IMR-90 (cell line): ENCODE measurements around the gene MAP7. TPM values are rescaled to one million over a fixed set of nuclear protein-coding genes. Genes with fewer than 3 reads are reported as not detected.
A peak's percentile ranks its signal among the peaks of the same experiment; 100 is the strongest.

Experiments used
- ATAC-seq: fragments of 200-7000 bp; cut with Tn5 transposase; 2 replicates; pipeline ENCODE4 v1.9.1; 2020; ENCODE audit warnings: low read depth, mild to moderate bottlenecking, moderate library complexity
- BruUV-seq: library from RNA; stranded (reverse); fragments of 400-500 nt; replicated peaks from 2 replicates; lab custom pipeline; 2021; lab: Mats Ljungman, UMichigan
- CTCF ChIA-PET: fragments of 300-600 bp; formaldehyde crosslinking; extraction: SDS; loops from one replicate; lab custom pipeline; 2021; ENCODE audit warnings: antibody characterized with exemption; lab: Yijun Ruan, JAX
- POLR2A ChIA-PET: fragments of 300-600 bp; sonication (Branson Sonifier 250); formaldehyde crosslinking; loops from one replicate; lab custom pipeline; 2022; ENCODE audit warnings: antibody characterized with exemption; ENCODE audit not compliant: unreplicated experiment; lab: Charles Lee
- DNase-seq: peaks from one replicate; pipeline ENCODE4 v3.0.0; 2013
- H2AFZ ChIP-seq: replicated peaks from 2 replicates; pipeline ENCODE3; 2013; ENCODE audit warnings: low read length, mild to moderate bottlenecking; ENCODE audit not compliant: poor library complexity
- H2AK5ac ChIP-seq: 2 replicates; pipeline ENCODE4 v1.6.1; 2013; ENCODE audit warnings: low read depth, low read length, inconsistent platforms
- H2AK9ac ChIP-seq: replicated peaks from 2 replicates; pipeline ENCODE3; 2013; ENCODE audit warnings: mild to moderate bottlenecking, low read depth, low read length, moderate library complexity; ENCODE audit not compliant: poor library complexity
- H2BK120ac ChIP-seq: 2 replicates; pipeline ENCODE4 v1.6.1; 2013; ENCODE audit warnings: low read depth, low read length, inconsistent platforms
- H2BK15ac ChIP-seq: 3 replicates; pipeline ENCODE4 v1.6.1; 2013; ENCODE audit warnings: low read depth, low read length, inconsistent platforms
- H2BK20ac ChIP-seq: 2 replicates; pipeline ENCODE4 v1.6.1; 2013; ENCODE audit warnings: low read depth, mild to moderate bottlenecking, inconsistent platforms, low read length, moderate library complexity
- H2BK5ac ChIP-seq: 2 replicates; pipeline ENCODE4 v1.6.1; 2013; ENCODE audit warnings: mild to moderate bottlenecking, low read depth, low read length, inconsistent platforms; ENCODE audit not compliant: poor library complexity, severe bottlenecking
- H3K14ac ChIP-seq: replicated peaks from 2 replicates; pipeline ENCODE4 v1.6.1; 2013; ENCODE audit warnings: low read depth, low read length, inconsistent platforms
- H3K18ac ChIP-seq: 2 replicates; pipeline ENCODE4 v1.6.1; 2013; ENCODE audit warnings: low read depth, low read length, control low read depth
- H3K23ac ChIP-seq: 2 replicates; pipeline ENCODE4 v1.6.1; 2013; ENCODE audit warnings: low read depth, low read length, inconsistent platforms
- H3K27ac ChIP-seq: 2 replicates; pipeline ENCODE4 v1.5.1; 2013; ENCODE audit warnings: mild to moderate bottlenecking, control low read depth, low read length; ENCODE audit not compliant: insufficient read depth
- H3K27me3 ChIP-seq: 2 replicates; pipeline ENCODE4 v1.6.1; 2013; ENCODE audit warnings: low read length; ENCODE audit not compliant: control insufficient read depth, insufficient read depth
- H3K36me3 ChIP-seq: 2 replicates; pipeline ENCODE4 v1.6.1; 2013; ENCODE audit warnings: low read length, mixed read lengths; ENCODE audit not compliant: control insufficient read depth, insufficient read depth
- H3K4ac ChIP-seq: 2 replicates; pipeline ENCODE4 v1.6.1; 2013; ENCODE audit warnings: low read depth, low read length, inconsistent platforms
- H3K4me1 ChIP-seq: 2 replicates; pipeline ENCODE4 v1.6.1; 2013; ENCODE audit warnings: low read length, mixed read lengths; ENCODE audit not compliant: control insufficient read depth, insufficient read depth
- H3K4me2 ChIP-seq: 2 replicates; pipeline ENCODE4 v1.6.1; 2013; ENCODE audit warnings: low read depth, mild to moderate bottlenecking, control low read depth, low read length, moderate library complexity
- H3K4me3 ChIP-seq: 2 replicates; pipeline ENCODE4 v1.5.1; 2013; ENCODE audit warnings: low read depth, mild to moderate bottlenecking, control low read depth, low read length, moderate library complexity; ENCODE audit not compliant: insufficient read depth
- H3K56ac ChIP-seq: 2 replicates; pipeline ENCODE4 v1.6.1; 2013; ENCODE audit warnings: low read length, inconsistent platforms; ENCODE audit not compliant: insufficient read depth; ENCODE audit errors: extremely low read depth
- H3K79me1 ChIP-seq, 2 experiments: 2 replicates each; pipeline ENCODE4 v1.6.1; 2013; ENCODE audit warnings: low read length in 2 of 2, inconsistent platforms in 1 of 2, low read depth in 1 of 2
- H3K9ac ChIP-seq: 2 replicates; pipeline ENCODE4 v1.6.1; 2013; ENCODE audit warnings: low read depth, low read length, control low read depth
- H3K9me1 ChIP-seq: 2 replicates; pipeline ENCODE4 v1.6.1; 2013; ENCODE audit warnings: low read length, inconsistent platforms; ENCODE audit not compliant: insufficient read depth
- H3K9me3 ChIP-seq: 2 replicates; pipeline ENCODE4 v1.6.1; 2013; ENCODE audit warnings: low read length; ENCODE audit not compliant: control insufficient read depth, insufficient read depth
- H4K20me1 ChIP-seq: 2 replicates; pipeline ENCODE4 v1.6.1; 2013; ENCODE audit warnings: low read length, inconsistent platforms; ENCODE audit not compliant: insufficient read depth
- H4K5ac ChIP-seq: 2 replicates; pipeline ENCODE4 v1.6.1; 2013; ENCODE audit warnings: mild to moderate bottlenecking, low read depth, low read length, control low read depth
- H4K8ac ChIP-seq, 2 experiments: 2 replicates each; pipeline ENCODE4 v1.6.1; 2013; ENCODE audit warnings: low read depth in 2 of 2, low read length in 2 of 2, control low read depth in 1 of 2, inconsistent platforms in 1 of 2
- H4K91ac ChIP-seq: 2 replicates; pipeline ENCODE4 v1.6.1; 2013; ENCODE audit warnings: low read depth, low read length, inconsistent platforms; ENCODE audit not compliant: insufficient read depth
- CHD1 ChIP-seq: IDR thresholded peaks from 2 replicates; pipeline ENCODE4 v1.6.1; 2012; ENCODE audit warnings: low read depth, low read length, improper control_type of control experiment
- FOS ChIP-seq: fragments of 150-350 bp; IDR thresholded peaks from 2 replicates; pipeline ENCODE4 v1.6.1; 2016; ENCODE audit warnings: low read depth, low read length
- MAFK ChIP-seq: IDR thresholded peaks from 2 replicates; pipeline ENCODE4 v1.6.1; 2012; ENCODE audit warnings: low read depth, low read length, improper control_type of control experiment
- MAZ ChIP-seq: IDR thresholded peaks from 2 replicates; pipeline ENCODE4 v1.6.1; 2012; ENCODE audit warnings: low read depth, mild to moderate bottlenecking, low read length, improper control_type of control experiment, moderate library complexity, borderline replicate concordance
- MXI1 ChIP-seq: IDR thresholded peaks from 2 replicates; pipeline ENCODE4 v1.6.1; 2012; ENCODE audit warnings: low read depth, mild to moderate bottlenecking, low read length, moderate library complexity, borderline replicate concordance
- NFE2L2 ChIP-seq: fragments of 150-350 bp; IDR thresholded peaks from 2 replicates; pipeline ENCODE4 v1.6.1; 2016; ENCODE audit warnings: low read depth, mild to moderate bottlenecking, low read length
- POLR2A ChIP-seq: IDR thresholded peaks from 2 replicates; pipeline ENCODE4 v1.6.1; 2012; ENCODE audit warnings: mild to moderate bottlenecking, low read depth, low read length
- RCOR1 ChIP-seq: IDR thresholded peaks from 2 replicates; pipeline ENCODE4 v1.6.1; 2012; ENCODE audit warnings: mild to moderate bottlenecking, low read length, improper control_type of control experiment; ENCODE audit not compliant: insufficient replicate concordance
- RFX5 ChIP-seq: IDR thresholded peaks from 2 replicates; pipeline ENCODE4 v1.8.0; 2012; ENCODE audit warnings: low read depth, mild to moderate bottlenecking, low read length, moderate library complexity
- WGBS, 2 experiments: methylation state at CpG; one replicate each; pipeline versions ENCODE4 v1.1.5 to v1.1.7; 2013; ENCODE audit warnings: missing lambda C conversion rate in 2 of 2; ENCODE audit not compliant: insufficient read length in 1 of 2; ENCODE audit errors: extremely low coverage in 2 of 2; 5-methylcytosine and 5-hydroxymethylcytosine counted together
- dilution Hi-C: fragments of 300-500 bp; cut with HindIII; formaldehyde crosslinking; loops from one replicate; pipeline ENCODE4 v1.14.3; 2018; ENCODE audit warnings: low sequenced_read_pairs; ENCODE audit not compliant: unreplicated experiment
- in situ Hi-C: fragments of 300-500 bp; cut with MboI; formaldehyde crosslinking; loops from 3 replicates; pipeline ENCODE4 v1.14.3; 2019; ENCODE audit warnings: low sequenced_read_pairs, inconsistent platforms, mixed read lengths
- intact Hi-C: fragments of 100-400 bp; cut with micrococcal nuclease; formaldehyde crosslinking; loops from 2 replicates; pipeline ENCODE4 v1.10.0; 2022
- polyA plus RNA-seq, 3 experiments: library from polyadenylated mRNA; depleted of rRNA; stranded (reverse); fragments of >200 nt; gene quantifications; 2 replicates each; pipeline ENCODE4 v1.2.3, GENCODE V29; 2012; ENCODE audit warnings: low replicate concordance in 1 of 3
- total RNA-seq: library from RNA; depleted of rRNA; stranded (reverse); fragments of >200 nt; gene quantifications from 2 replicates; pipeline ENCODE4 v1.2.3, GENCODE V29; 2012
- TF ChIP-seq, protein P1 (sequence below): fragments of 150-350 bp; IDR thresholded peaks from 2 replicates; pipeline ENCODE4 v1.6.1; 2016; ENCODE audit warnings: low read depth, mild to moderate bottlenecking, low read length, moderate library complexity, borderline replicate concordance

The MAP7 gene
- total and polyA plus RNA-seq, 2 of the 4 experiments (the other 2 are of a cell fraction): 0.19 to 0.36 TPM

GRCh38 chr6:136446145-136446544, 104.1 kb downstream of the MAP7 start:
- peak overlapping the region; percentile 63 for H2BK120ac ChIP-seq
- H3K9me3 ChIP-seq: no peaks in the 10 kb centered on the region
- no peak for DNase-seq
- H3K36me3 ChIP-seq: no peaks in the 10 kb centered on the region
- no peak overlapping the region for H3K4me3 ChIP-seq
- H4K91ac ChIP-seq: peak overlapping the region; percentile 98
- peak overlapping the region; percentile 96; the same call in 1 of the 3 replicates for H2BK15ac ChIP-seq
- H3K23ac ChIP-seq: peak overlapping the region; percentile 48; the same call in 1 of the 2 replicates
- H2BK5ac ChIP-seq: peak overlapping the region; percentile 64
- H2AFZ ChIP-seq: no peak overlapping the region
- no peaks in the 10 kb centered on the region for H4K20me1 ChIP-seq
- peak overlapping the region; percentile 94 for H3K18ac ChIP-seq
- 0 out of 2 replicates have a peak overlapping the region, but pooled peaks have one; percentile 16 for H3K9ac ChIP-seq
- TF ChIP-seq RCOR1 (no peak), MAZ (no peak), POLR2A (no peak), NFE2L2 (no peak), MXI1 (no peak), MAFK (no peak), RFX5 (no peak), CHD1 (no peak), FOS (no peak)
- TF ChIP-seq, protein P1, sequence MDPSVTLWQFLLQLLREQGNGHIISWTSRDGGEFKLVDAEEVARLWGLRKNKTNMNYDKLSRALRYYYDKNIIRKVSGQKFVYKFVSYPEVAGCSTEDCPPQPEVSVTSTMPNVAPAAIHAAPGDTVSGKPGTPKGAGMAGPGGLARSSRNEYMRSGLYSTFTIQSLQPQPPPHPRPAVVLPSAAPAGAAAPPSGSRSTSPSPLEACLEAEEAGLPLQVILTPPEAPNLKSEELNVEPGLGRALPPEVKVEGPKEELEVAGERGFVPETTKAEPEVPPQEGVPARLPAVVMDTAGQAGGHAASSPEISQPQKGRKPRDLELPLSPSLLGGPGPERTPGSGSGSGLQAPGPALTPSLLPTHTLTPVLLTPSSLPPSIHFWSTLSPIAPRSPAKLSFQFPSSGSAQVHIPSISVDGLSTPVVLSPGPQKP: no peak
- H3K4me2 ChIP-seq: peak overlapping the region; percentile 2; the same call in 1 of the 2 replicates
- ATAC-seq: no peak; the same call in 1 of the 2 replicates
- intact Hi-C loops: no loop called here
- peak overlapping the region; percentile 81 for H4K5ac ChIP-seq
- in situ Hi-C loops: no loop called here
- H4K8ac ChIP-seq: peak overlapping the region in 1 of 2 experiments; percentile 90; a peak in 2 of 4 replicates
- H3K27ac ChIP-seq: peak overlapping the region; percentile 86
- no peak overlapping the region for H3K56ac ChIP-seq
- CTCF ChIA-PET: no interaction called here
- peak overlapping the region; percentile 96 for H2AK5ac ChIP-seq
- peaks cover 6% of the 10 kb centered on the region for H3K4me1 ChIP-seq
- H3K14ac ChIP-seq: 0 out of 2 replicates have a peak overlapping the region, but pooled peaks have one; percentile 5
- no peaks in the 10 kb centered on the region for H3K9me1 ChIP-seq
- dilution Hi-C loops: no loop called here
- POLR2A ChIA-PET: no interaction called here
- H3K4ac ChIP-seq: peak overlapping the region; percentile 83
- no peaks in the 10 kb centered on the region for H3K79me1 ChIP-seq
- 100% methylated on average over 2 of the region's 2 CpGs; no CpG with 5 or more reads in 1 of the 2 experiments for WGBS, 2 experiments
- H3K27me3 ChIP-seq: no peaks in the 10 kb centered on the region; the same call in 1 of the 2 replicates
- H2BK20ac ChIP-seq: peak overlapping the region; percentile 85
- no TSS peak for BruUV-seq
- no peak overlapping the region for H2AK9ac ChIP-seq
